ENCODE results near the gene TNPO3. TPM values are rescaled to one million over a fixed set of nuclear protein-coding genes. Genes with fewer than 3 reads are reported as not detected.

The TNPO3 gene
- total and polyA plus RNA-seq, 10 of the 15 experiments (the other 5 are each of a cell fraction or from before 2014, with no cell fraction given): 17.6 to 91.8 (median 65.9) TPM

DNA sequence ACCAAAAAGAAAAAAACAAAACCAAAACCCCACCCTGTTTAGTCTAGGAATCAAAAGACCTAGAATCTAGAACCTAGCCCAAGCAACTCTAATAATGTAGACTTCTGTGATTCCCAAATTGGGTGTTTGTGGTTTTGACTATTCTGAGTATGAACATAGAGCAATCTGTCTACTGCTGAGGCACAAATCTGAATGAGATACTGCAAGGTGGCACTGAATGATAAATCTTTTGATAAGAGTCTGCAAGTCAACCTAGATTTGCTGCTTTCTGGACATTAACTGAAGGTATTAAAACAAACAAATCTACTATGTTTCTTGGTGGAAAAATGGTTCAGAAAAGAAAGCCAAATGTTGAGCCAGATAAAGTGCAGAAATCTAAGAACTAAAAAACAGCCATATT, 66.5 kb downstream of the TNPO3 start (continued):
- TF ChIP-seq, protein P1, sequence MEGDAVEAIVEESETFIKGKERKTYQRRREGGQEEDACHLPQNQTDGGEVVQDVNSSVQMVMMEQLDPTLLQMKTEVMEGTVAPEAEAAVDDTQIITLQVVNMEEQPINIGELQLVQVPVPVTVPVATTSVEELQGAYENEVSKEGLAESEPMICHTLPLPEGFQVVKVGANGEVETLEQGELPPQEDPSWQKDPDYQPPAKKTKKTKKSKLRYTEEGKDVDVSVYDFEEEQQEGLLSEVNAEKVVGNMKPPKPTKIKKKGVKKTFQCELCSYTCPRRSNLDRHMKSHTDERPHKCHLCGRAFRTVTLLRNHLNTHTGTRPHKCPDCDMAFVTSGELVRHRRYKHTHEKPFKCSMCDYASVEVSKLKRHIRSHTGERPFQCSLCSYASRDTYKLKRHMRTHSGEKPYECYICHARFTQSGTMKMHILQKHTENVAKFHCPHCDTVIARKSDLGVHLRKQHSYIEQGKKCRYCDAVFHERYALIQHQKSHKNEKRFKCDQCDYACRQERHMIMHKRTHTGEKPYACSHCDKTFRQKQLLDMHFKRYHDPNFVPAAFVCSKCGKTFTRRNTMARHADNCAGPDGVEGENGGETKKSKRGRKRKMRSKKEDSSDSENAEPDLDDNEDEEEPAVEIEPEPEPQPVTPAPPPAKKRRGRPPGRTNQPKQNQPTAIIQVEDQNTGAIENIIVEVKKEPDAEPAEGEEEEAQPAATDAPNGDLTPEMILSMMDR (IDR thresholded peaks at IDR 0.05 in 2 of 3, conservative IDR thresholded peaks at IDR 0.05 in 1 of 3; ENCODE audit: control insufficient read depth in 2 of 3, extremely low read depth in 1 of 3, insufficient read depth in 1 of 3, low read depth in 3 of 3, low read length in 3 of 3): no peak
- TF ChIP-seq, protein P2, sequence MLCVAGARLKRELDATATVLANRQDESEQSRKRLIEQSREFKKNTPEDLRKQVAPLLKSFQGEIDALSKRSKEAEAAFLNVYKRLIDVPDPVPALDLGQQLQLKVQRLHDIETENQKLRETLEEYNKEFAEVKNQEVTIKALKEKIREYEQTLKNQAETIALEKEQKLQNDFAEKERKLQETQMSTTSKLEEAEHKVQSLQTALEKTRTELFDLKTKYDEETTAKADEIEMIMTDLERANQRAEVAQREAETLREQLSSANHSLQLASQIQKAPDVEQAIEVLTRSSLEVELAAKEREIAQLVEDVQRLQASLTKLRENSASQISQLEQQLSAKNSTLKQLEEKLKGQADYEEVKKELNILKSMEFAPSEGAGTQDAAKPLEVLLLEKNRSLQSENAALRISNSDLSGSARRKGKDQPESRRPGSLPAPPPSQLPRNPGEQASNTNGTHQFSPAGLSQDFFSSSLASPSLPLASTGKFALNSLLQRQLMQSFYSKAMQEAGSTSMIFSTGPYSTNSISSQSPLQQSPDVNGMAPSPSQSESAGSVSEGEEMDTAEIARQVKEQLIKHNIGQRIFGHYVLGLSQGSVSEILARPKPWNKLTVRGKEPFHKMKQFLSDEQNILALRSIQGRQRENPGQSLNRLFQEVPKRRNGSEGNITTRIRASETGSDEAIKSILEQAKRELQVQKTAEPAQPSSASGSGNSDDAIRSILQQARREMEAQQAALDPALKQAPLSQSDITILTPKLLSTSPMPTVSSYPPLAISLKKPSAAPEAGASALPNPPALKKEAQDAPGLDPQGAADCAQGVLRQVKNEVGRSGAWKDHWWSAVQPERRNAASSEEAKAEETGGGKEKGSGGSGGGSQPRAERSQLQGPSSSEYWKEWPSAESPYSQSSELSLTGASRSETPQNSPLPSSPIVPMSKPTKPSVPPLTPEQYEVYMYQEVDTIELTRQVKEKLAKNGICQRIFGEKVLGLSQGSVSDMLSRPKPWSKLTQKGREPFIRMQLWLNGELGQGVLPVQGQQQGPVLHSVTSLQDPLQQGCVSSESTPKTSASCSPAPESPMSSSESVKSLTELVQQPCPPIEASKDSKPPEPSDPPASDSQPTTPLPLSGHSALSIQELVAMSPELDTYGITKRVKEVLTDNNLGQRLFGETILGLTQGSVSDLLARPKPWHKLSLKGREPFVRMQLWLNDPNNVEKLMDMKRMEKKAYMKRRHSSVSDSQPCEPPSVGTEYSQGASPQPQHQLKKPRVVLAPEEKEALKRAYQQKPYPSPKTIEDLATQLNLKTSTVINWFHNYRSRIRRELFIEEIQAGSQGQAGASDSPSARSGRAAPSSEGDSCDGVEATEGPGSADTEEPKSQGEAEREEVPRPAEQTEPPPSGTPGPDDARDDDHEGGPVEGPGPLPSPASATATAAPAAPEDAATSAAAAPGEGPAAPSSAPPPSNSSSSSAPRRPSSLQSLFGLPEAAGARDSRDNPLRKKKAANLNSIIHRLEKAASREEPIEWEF (IDR thresholded peaks at IDR 0.05; ENCODE audit: insufficient replicate concordance, low read depth, low read length): no peak
- TF ChIP-seq, protein P3, sequence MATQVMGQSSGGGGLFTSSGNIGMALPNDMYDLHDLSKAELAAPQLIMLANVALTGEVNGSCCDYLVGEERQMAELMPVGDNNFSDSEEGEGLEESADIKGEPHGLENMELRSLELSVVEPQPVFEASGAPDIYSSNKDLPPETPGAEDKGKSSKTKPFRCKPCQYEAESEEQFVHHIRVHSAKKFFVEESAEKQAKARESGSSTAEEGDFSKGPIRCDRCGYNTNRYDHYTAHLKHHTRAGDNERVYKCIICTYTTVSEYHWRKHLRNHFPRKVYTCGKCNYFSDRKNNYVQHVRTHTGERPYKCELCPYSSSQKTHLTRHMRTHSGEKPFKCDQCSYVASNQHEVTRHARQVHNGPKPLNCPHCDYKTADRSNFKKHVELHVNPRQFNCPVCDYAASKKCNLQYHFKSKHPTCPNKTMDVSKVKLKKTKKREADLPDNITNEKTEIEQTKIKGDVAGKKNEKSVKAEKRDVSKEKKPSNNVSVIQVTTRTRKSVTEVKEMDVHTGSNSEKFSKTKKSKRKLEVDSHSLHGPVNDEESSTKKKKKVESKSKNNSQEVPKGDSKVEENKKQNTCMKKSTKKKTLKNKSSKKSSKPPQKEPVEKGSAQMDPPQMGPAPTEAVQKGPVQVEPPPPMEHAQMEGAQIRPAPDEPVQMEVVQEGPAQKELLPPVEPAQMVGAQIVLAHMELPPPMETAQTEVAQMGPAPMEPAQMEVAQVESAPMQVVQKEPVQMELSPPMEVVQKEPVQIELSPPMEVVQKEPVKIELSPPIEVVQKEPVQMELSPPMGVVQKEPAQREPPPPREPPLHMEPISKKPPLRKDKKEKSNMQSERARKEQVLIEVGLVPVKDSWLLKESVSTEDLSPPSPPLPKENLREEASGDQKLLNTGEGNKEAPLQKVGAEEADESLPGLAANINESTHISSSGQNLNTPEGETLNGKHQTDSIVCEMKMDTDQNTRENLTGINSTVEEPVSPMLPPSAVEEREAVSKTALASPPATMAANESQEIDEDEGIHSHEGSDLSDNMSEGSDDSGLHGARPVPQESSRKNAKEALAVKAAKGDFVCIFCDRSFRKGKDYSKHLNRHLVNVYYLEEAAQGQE (IDR thresholded peaks at IDR 0.05; ENCODE audit: low read depth, low read length): no peak
- no peak for TF ChIP-seq NR2C2 (IDR thresholded peaks at IDR 0.05; ENCODE audit: borderline replicate concordance, control insufficient read depth, insufficient read length, low read depth)
- TF ChIP-seq PML (IDR thresholded peaks at IDR 0.05; ENCODE audit: low read length): no peak
- no peak for TF ChIP-seq NR2C1 (IDR thresholded peaks at IDR 0.05)
- no peak for TF ChIP-seq MTA3 (IDR thresholded peaks at IDR 0.05; ENCODE audit: borderline replicate concordance, low read length)
- TF ChIP-seq, protein P4, sequence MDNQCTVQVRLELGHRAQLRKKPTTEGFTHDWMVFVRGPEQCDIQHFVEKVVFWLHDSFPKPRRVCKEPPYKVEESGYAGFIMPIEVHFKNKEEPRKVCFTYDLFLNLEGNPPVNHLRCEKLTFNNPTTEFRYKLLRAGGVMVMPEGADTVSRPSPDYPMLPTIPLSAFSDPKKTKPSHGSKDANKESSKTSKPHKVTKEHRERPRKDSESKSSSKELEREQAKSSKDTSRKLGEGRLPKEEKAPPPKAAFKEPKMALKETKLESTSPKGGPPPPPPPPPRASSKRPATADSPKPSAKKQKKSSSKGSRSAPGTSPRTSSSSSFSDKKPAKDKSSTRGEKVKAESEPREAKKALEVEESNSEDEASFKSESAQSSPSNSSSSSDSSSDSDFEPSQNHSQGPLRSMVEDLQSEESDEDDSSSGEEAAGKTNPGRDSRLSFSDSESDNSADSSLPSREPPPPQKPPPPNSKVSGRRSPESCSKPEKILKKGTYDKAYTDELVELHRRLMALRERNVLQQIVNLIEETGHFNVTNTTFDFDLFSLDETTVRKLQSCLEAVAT (IDR thresholded peaks at IDR 0.05): no peak
- no peak for TF ChIP-seq ASH2L (IDR thresholded peaks at IDR 0.05; ENCODE audit: borderline replicate concordance, low read depth)
